Measurements from ENCODE around the gene DLG2. TPM values are rescaled to one million over a fixed set of nuclear protein-coding genes. Genes with fewer than 3 reads are reported as not detected.

The DLG2 gene
- polyA plus RNA-seq, 3 donors, result 9.9 to 11.8 (median 10.1) TPM

DNA sequence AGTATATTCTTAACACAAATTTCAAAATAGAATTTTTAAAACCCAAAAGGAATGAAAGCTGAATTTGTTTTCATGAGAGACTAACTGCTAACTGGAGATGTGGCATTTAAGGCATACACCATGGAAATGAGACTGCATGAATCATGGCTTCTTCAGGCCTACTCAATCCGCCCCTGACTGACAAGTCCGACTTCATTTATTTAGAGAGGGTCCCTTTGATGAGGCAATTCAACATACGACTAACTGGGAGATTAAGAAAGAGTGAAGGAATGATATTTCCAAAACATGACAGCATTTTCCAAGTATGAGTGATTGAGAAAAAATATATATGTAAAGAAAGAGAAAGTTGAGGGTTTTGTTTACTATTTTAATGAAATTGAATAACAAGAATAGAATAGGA lies 720.1 kb downstream of the DLG2 start:
- DNase-seq (ENCODE audit: extremely low read depth in 1 of 11, low read depth in 9 of 11, low spot score in 4 of 11), result no peak

GRCh38 chr11:84905411-84905810 lies 721.7 kb downstream of the DLG2 start:
- DNase-seq (ENCODE audit: extremely low read depth in 1 of 11, low read depth in 9 of 11, low spot score in 4 of 11), result no peak

GRCh38 chr11:84902445-84902844 lies 724.7 kb downstream of the DLG2 start:
- DNase-seq (ENCODE audit: extremely low read depth in 1 of 11, low read depth in 9 of 11, low spot score in 4 of 11), result no peak

DNA sequence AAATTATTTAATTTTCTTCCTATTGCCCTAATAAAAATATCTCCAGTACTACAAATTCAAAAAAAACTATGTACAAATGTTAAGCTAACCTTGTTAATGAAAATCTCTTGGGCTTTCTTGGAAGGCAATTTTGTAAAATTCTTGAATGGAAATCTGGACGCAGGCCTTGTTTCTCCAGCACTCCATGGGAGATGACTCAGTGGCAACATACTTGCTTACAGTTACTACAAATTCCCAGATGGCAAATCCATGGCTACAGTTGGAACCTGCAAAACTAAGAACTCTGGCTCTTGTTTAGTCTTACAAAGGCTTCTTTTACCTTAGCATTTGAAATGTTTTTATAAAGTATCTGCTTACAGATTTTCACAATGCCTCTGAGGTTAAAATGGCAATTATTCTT lies 725.2 kb downstream of the DLG2 start:
- DNase-seq (ENCODE audit: extremely low read depth in 1 of 11, low read depth in 9 of 11, low spot score in 4 of 11), result no peak

GRCh38 chr11:84899740-84900139 lies 727.4 kb downstream of the DLG2 start:
- DNase-seq (ENCODE audit: extremely low read depth in 1 of 11, low read depth in 9 of 11, low spot score in 4 of 11), result no peak

GRCh38 chr11:84899134-84899533 lies 728.0 kb downstream of the DLG2 start:
- DNase-seq (ENCODE audit: extremely low read depth in 1 of 11, low read depth in 9 of 11, low spot score in 4 of 11), result no peak

DNA sequence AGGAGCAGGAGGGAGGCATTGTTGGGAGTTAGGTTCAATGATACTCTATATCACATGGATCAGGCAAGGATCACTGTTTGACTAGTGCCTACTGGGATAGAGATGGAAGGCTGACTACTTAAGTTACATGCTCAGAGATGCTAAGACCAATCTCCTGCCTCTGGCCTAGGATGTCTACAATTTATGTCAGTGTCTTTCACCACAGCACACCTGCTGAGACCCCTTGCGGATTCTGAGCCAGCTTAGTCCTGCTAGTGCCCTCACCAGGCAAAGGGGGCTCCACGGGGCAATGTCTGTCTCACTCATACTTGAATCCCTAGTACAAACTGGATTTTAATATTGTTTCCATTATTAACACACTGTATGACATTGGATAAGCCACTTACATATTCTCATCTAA lies 732.5 kb downstream of the DLG2 start:
- no peak for DNase-seq (ENCODE audit: extremely low read depth in 1 of 11, low read depth in 9 of 11, low spot score in 4 of 11)

- DNase-seq (ENCODE audit: extremely low read depth in 1 of 11, low read depth in 9 of 11, low spot score in 4 of 11), result peak in 3 of 11 donors; percentile 12 to 33 (median 15)
Observed at GRCh38 chr11:84890676-84891075, 736.5 kb downstream of the DLG2 start.

- DNase-seq (ENCODE audit: extremely low read depth in 1 of 11, low read depth in 9 of 11, low spot score in 4 of 11), result no peak
Observed at GRCh38 chr11:84889556-84889955, 737.6 kb downstream of the DLG2 start.

GRCh38 chr11:84887055-84887629 lies 740.0 kb downstream of the DLG2 start:
- DNase-seq (ENCODE audit: extremely low read depth in 1 of 11, low read depth in 9 of 11, low spot score in 4 of 11), result no peak

- no peak for DNase-seq (ENCODE audit: extremely low read depth in 1 of 11, low read depth in 9 of 11, low spot score in 4 of 11)
Observed at GRCh38 chr11:84886344-84886743, 740.8 kb downstream of the DLG2 start.

DNA sequence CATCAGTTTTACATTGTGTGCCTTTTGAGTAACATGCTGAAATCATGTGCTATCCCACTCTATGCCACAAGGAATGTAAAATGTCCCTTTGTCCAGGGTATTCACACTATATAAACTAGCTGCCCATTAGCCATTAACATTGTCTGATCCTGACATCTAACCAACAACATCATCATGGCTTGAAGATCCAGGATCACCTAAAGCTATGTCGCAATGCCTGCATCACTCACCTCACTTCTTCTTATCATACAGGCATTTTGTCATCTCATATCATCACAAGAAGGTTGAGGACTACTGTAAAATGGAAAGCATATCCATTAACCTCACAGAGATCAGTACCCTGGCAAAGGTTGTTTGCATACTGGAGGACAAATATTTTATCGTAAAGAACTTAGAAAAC lies 742.3 kb downstream of the DLG2 start:
- DNase-seq (ENCODE audit: extremely low read depth in 1 of 11, low read depth in 9 of 11, low spot score in 4 of 11), result no peak

- no peak for DNase-seq (ENCODE audit: extremely low read depth in 1 of 11, low read depth in 9 of 11, low spot score in 4 of 11)
Observed at GRCh38 chr11:84882056-84882455, 745.1 kb downstream of the DLG2 start.

DNA sequence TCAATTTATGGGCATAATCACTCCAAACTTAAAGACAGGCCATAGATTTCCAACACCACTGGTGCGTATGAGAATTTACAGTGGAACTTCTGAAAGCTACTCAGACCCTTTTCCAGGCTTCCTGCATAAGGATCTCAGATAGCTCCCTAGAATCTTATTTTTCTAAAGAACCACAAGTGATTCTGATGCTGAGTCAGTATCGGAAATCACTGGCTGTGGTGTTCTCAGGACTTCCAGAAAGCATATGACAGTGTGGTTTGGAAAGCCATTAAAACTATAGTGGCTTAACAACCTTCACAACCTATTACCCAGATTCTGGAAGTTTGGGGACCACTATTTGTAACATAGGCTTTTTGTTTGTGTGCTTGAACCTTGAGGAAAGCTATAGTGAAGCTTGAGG lies 756.0 kb downstream of the DLG2 start:
- no peak for DNase-seq (ENCODE audit: extremely low read depth in 1 of 11, low read depth in 9 of 11, low spot score in 4 of 11)

DNA sequence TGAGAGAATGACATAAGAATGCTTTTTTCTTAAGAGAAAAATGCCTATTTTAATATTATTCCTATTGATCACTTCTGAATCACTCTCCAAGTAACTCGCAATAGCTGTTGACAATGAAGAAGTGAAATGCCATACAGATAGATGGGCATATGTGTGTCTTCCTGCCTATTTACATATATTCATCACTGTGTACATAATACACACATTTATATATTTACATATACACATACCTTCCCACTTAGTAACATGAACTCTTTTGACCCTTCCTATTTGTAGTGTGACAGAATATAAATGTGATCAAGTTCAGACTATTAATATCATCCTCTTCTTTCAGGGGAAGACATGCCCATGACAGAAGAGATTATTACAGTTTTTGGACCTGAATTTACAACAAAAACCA lies 756.7 kb downstream of the DLG2 start:
- DNase-seq (ENCODE audit: extremely low read depth in 1 of 11, low read depth in 9 of 11, low spot score in 4 of 11), result no peak

- DNase-seq (ENCODE audit: extremely low read depth in 1 of 11, low read depth in 9 of 11, low spot score in 4 of 11), result peak in 2 of 11 donors; percentile 15 to 23
Observed at GRCh38 chr11:84866922-84867321, 760.2 kb downstream of the DLG2 start.

GRCh38 chr11:84865791-84866535 lies 761.2 kb downstream of the DLG2 start:
- DNase-seq (ENCODE audit: extremely low read depth in 1 of 11, low read depth in 9 of 11, low spot score in 4 of 11), result no peak

DNA sequence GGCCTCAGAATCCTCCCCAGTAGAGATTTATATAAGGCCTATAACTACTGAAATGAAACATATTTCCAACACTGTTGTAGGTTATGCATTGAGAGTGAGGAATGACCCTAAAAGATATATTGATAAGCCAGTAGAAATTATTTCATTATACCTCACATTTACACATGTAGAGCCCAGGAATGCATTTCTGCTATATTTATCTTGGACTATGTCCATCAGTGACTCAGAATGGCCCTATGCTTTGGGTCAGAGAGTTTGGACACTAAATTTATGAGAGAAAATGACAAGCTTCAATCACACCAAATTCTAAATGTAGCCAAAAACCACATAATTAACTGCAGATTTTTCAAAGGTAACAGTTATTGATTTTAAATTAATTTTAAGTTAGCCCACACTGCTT lies 761.9 kb downstream of the DLG2 start:
- DNase-seq (ENCODE audit: extremely low read depth in 1 of 11, low read depth in 9 of 11, low spot score in 4 of 11), result no peak

DNA sequence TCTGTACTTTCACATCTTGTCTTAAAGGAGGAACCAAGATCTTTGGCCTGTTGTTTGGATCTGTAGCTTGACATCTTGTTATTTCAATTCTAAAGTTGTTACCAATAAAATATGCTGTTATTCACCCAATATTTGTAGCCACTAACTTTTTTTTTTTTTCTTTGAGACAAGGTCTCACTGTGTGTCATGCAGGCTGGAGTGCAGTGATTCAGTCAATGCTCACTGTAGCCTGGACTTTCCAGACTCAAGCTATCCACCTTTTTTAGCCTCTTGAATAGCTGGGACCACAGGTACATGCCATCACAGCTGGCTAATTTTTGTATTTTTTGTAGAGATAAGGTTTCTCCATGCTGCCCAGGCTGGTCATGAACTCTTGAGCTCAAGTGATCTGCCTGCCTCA lies 769.4 kb downstream of the DLG2 start:
- no peak for DNase-seq (ENCODE audit: extremely low read depth in 1 of 11, low read depth in 9 of 11, low spot score in 4 of 11)

DNA sequence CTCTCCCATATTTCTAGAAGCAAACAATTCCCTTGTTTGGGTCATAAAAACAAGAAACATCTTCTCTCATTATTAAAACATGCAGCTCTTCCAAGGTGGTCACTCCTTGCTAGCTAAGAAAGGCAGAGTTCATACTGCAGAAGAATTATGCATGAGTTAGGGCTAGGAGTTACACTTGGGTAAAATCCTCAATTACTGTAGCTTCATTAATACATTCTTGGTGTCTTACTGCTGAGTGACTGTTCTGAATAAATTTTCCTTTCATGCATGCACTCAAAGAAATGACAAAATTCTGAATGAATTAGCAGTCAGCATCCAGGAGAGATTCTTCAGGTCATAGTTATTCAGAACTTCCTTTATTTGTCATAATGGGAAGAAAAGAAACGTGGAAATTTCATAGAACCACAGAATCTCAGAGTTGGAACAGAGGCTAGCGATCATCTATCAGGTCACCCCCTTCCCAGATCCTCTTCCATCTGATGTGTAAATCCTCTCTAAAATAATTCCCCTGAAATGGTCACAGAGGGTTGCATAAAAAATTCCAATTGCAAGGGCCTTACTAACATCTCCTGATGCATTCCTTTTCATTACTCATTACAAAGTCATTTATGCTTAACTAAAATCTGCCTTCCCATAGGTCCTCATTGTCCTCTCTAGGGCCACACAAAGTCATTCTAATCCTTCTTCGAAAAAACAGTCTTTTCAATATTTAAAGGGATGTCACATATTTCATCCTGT lies 771.5 kb downstream of the DLG2 start:
- no peak for DNase-seq (ENCODE audit: extremely low read depth in 1 of 11, low read depth in 9 of 11, low spot score in 4 of 11)
